Measurements from ENCODE around the gene ABCC1. TPM values are rescaled to one million over a fixed set of nuclear protein-coding genes. Genes with fewer than 3 reads are reported as not detected.
A peak's percentile ranks its signal among the peaks of the same experiment; 100 is the strongest.

The ABCC1 gene
- total RNA-seq, 1 donor from 2014 or later: 17.0 TPM

DNA sequence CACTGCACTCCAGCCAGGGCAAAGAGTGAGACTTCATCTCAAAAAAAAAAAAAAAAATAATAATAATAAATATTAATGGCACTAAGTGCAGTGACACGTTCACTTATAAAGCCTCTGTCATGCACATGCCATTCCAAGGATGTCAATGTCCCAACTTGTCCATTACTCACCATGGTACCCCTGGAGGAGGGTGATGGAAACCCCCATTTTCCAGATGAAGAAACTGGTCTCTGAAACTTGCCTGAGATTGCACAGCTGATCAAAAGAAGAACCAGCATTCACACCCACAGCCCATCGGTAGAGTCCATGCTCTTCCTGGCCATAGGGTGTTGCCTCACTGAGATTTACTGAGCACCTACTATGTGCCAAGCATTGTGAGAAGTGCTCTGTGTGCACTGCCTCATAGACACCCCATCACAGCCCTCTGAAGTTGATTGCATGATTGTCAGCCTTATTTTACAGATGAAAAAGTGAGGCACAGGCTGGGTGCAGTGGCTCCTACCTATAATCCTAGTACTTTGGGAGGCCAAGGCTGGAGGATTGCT lies 123.7 kb downstream of the ABCC1 start:
- Histone ChIP-seq H3K4me3 (no peak overlapping the region), H3K27me3 (ENCODE audit: low read depth) (no peaks in the 10 kb centered on the region), H3K4me1 (peaks cover 35% of the 10 kb centered on the region), H3K36me3 (peaks cover 49% of the 10 kb centered on the region), H3K9me3 (replicated peaks) (no peaks in the 10 kb centered on the region), H3K27ac (replicated peaks) (no peak overlapping the region)
- no peak for DNase-seq
- intact Hi-C loops (cut with micrococcal nuclease): no loop called here
- TF ChIP-seq, protein P1, sequence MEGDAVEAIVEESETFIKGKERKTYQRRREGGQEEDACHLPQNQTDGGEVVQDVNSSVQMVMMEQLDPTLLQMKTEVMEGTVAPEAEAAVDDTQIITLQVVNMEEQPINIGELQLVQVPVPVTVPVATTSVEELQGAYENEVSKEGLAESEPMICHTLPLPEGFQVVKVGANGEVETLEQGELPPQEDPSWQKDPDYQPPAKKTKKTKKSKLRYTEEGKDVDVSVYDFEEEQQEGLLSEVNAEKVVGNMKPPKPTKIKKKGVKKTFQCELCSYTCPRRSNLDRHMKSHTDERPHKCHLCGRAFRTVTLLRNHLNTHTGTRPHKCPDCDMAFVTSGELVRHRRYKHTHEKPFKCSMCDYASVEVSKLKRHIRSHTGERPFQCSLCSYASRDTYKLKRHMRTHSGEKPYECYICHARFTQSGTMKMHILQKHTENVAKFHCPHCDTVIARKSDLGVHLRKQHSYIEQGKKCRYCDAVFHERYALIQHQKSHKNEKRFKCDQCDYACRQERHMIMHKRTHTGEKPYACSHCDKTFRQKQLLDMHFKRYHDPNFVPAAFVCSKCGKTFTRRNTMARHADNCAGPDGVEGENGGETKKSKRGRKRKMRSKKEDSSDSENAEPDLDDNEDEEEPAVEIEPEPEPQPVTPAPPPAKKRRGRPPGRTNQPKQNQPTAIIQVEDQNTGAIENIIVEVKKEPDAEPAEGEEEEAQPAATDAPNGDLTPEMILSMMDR (IDR thresholded peaks at IDR 0.05; ENCODE audit: borderline replicate concordance): no peak

DNA sequence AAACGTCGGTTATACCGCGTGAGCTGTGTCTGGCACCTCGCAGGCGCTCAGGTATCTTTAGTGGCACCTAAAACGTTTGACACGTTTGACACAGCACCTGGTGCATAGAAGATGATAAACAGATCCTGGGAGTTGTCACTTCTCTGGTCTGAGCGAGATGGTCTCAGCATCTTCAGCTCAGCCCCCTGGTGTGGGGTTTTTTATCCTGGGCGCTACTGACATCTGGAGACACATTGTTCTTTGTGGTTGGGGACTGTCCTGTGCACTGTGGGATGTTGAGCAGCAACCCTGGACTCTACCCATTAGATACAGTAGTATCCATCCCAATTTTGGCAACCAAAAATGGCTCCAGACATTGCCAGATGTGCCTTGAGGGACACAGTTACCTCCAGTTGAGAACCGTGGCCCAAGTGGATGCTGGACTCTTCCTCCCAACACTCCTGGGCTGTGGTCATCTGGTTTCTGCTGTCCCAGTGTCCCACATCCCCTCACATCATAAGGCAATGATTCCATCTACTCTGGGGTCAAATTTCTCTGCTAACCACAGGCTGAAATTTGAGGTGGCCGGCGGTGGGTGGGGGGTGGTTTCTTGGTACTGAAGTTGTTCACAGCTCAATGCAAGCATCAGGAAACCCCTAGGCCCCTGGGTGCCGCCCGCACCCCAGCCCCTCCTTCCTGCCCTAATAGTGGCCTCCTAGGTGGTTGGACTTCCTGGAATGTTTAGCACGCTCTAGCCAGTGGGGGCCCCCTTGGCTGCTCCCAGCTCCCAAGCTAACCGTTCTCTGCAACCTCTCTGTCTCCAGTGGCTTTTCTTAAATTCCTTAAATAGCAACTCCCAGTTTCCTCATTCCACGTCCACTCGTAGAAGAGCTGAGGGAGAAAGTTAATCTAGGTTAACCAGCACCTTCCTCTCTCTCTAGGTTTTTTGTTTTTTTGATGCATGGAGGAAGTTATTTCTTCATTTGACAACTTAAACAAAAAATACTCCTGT lies 124.8 kb downstream of the ABCC1 start:
- Histone ChIP-seq H3K4me1 (peaks cover 35% of the 10 kb centered on the region), H3K27me3 (ENCODE audit: low read depth) (no peaks in the 10 kb centered on the region), H3K27ac (replicated peaks) (peak overlapping the region; percentile 44), H3K36me3 (peaks cover 49% of the 10 kb centered on the region), H3K9me3 (replicated peaks) (no peaks in the 10 kb centered on the region), H3K4me3 (no peak overlapping the region)
- intact Hi-C loops (cut with micrococcal nuclease): no loop called here
- DNase-seq: no peak
- TF ChIP-seq, protein P1 (IDR thresholded peaks at IDR 0.05; ENCODE audit: borderline replicate concordance): no peak

DNA sequence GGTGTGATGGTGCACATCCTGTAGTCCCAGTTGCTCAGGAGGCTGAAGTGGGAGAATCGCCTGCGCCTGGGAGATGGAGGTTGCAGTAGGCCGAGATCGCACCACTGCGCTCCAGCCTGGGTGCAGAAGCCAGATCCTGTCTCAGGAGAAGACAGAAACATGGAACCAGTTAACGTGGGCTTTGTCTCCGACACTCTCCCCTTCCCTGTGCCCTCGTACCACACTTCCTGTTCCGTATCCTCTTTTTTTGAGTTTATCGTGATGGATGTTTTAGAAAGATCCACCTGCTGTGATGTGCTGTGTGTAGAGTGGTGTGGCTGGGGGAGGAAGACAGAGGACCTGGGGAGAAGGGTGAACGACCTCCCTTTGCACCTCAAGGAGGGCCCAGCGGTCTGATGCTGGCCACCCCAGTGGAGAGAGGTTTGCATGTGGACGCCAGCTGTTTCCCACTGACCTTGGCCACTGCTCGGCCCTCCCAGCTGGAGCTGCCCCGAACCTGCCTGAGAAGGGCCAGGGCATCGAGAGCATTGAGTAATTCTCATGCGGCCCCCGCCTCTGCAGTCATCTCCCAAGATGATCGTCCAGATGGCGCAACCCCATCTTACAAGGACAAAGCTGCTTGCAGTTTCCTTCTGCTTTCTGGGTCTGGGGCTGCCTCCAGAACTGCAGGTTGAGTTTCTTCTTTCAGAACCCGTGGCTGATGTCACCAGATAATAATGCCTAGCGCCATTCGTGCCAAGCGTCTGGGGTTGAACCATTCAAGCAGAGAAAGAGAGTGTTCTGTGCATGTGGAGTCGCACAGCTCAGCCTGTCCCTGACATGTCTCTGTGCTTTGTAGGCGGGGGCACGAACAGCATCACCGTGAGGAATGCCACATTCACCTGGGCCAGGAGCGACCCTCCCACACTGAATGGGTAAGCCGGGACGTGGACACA lies 126.3 kb downstream of the ABCC1 start:
- Histone ChIP-seq H3K9me3 (replicated peaks) (no peaks in the 10 kb centered on the region), H3K27me3 (ENCODE audit: low read depth) (no peaks in the 10 kb centered on the region), H3K36me3 (peaks cover 63% of the 10 kb centered on the region), H3K27ac (replicated peaks) (no peak overlapping the region), H3K4me1 (peaks cover 35% of the 10 kb centered on the region), H3K4me3 (no peak overlapping the region)
- intact Hi-C loops (cut with micrococcal nuclease): no loop called here
- DNase-seq: peak; percentile 47
- TF ChIP-seq, protein P1 (IDR thresholded peaks at IDR 0.05; ENCODE audit: borderline replicate concordance): no peak

DNA sequence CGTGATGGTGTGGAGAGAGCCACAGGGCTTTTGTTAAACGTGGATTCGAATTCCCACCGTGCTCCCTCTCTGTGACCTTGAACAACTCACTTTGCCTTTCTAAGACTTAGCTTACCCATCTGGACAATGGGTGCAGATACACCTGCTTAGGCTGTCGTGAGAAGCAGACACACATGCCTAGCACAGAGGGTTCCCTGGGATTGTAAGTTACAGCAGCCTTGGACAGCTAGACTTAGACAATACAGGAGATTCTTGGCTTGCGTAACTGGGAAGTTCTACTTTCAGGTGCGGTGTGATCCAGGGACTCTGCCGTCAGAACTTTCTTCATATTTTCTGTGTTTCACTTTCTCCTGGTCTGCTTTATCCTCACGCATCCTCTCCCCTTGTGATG lies 127.0 kb downstream of the ABCC1 start:
- Histone ChIP-seq H3K9me3 (replicated peaks) (no peaks in the 10 kb centered on the region), H3K27me3 (ENCODE audit: low read depth) (no peaks in the 10 kb centered on the region), H3K4me3 (no peak overlapping the region), H3K36me3 (peaks cover 63% of the 10 kb centered on the region), H3K27ac (replicated peaks) (no peak overlapping the region), H3K4me1 (peaks cover 31% of the 10 kb centered on the region)
- intact Hi-C loops (cut with micrococcal nuclease): no loop called here
- TF ChIP-seq, protein P1 (IDR thresholded peaks at IDR 0.05; ENCODE audit: borderline replicate concordance): no peak
- DNase-seq: no peak

DNA sequence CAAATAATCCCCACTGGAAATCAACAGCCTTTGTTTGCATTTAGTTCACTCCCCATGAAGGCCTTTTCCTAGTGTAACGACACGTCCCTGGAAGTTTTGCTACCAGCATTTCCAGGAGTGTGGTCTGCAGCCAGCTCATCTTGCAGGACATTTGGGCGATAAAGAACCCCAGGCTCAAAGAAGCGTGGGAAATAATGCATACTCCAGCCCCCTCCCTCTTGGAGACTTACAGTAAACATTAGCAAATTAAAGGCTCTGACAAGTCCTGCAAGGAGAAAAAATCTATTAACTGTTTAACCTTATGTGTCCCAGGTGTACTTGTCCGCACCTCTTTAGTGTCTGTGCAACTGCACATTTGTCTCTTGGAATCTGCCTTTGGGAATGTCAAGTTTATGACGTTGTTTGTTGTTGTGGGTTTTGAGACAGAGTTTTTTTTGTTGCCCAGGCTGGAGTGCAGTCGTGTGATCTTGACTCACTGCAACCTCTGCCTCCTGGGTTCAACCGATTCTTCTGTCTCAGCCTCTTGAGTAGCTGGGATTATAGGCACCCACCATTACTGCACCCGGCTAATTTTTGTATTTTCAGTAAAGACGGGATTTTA lies 131.1 kb downstream of the ABCC1 start:
- Histone ChIP-seq H3K36me3 (peaks cover 85% of the 10 kb centered on the region), H3K27ac (replicated peaks) (no peak overlapping the region), H3K4me1 (peaks cover 1% of the 10 kb centered on the region), H3K27me3 (ENCODE audit: low read depth) (no peaks in the 10 kb centered on the region), H3K4me3 (no peak overlapping the region), H3K9me3 (replicated peaks) (peaks cover 11% of the 10 kb centered on the region)
- TF ChIP-seq, protein P1 (IDR thresholded peaks at IDR 0.05; ENCODE audit: borderline replicate concordance): no peak
- DNase-seq: no peak
- intact Hi-C loops (cut with micrococcal nuclease): no loop called here

Data from left ventricle myocardium inferior (tissue), 1 donor.